Body of pancreas (tissue), 4 donors: ENCODE measurements around the gene TEX14.

Experiments used
- POLR2A ChIP-seq, 3 donors: fragments of 450-650 bp; IDR thresholded peaks; one replicate each; pipeline ENCODE4 v1.6.1; 2016; ENCODE audit warnings: antibody characterized with exemption in 3 of 3, mild to moderate bottlenecking in 2 of 3
- TF ChIP-seq, protein P1 (sequence below), 7 experiments: fragments of 450-650 bp in 4 of 7; fragments of 200-600 bp in 3 of 7; sonication (generic) in 3 of 7; IDR thresholded peaks; one replicate each; pipeline ENCODE4 v1.5.1; 2016 to 2019; ENCODE audit warnings: antibody characterized with exemption in 7 of 7

DNA sequence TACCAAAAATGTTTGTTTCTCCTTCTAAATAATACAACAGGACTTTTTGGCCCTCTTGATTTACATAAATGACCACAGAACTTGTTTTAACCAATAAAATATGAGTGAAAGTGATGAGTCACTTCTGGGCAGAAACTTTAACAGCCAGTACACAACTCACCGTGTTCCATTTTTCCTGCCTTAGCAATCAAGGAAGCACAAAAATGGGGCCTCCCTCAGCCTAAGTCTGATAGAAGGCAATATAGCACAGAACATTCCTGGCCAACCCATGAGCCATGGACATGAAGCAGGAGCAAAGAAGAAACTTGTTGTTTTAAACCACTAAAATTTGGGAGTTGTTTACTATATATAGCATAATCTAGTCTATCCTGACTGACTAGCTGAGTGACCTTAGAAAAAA, 116.3 kb downstream of the TEX14 start:
- TF ChIP-seq, protein P1, sequence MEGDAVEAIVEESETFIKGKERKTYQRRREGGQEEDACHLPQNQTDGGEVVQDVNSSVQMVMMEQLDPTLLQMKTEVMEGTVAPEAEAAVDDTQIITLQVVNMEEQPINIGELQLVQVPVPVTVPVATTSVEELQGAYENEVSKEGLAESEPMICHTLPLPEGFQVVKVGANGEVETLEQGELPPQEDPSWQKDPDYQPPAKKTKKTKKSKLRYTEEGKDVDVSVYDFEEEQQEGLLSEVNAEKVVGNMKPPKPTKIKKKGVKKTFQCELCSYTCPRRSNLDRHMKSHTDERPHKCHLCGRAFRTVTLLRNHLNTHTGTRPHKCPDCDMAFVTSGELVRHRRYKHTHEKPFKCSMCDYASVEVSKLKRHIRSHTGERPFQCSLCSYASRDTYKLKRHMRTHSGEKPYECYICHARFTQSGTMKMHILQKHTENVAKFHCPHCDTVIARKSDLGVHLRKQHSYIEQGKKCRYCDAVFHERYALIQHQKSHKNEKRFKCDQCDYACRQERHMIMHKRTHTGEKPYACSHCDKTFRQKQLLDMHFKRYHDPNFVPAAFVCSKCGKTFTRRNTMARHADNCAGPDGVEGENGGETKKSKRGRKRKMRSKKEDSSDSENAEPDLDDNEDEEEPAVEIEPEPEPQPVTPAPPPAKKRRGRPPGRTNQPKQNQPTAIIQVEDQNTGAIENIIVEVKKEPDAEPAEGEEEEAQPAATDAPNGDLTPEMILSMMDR (IDR thresholded peaks at IDR 0.05) = no peak
- TF ChIP-seq POLR2A (IDR thresholded peaks at IDR 0.05) = no peak
